ENCODE data around the gene ARHGDIA.

DNA sequence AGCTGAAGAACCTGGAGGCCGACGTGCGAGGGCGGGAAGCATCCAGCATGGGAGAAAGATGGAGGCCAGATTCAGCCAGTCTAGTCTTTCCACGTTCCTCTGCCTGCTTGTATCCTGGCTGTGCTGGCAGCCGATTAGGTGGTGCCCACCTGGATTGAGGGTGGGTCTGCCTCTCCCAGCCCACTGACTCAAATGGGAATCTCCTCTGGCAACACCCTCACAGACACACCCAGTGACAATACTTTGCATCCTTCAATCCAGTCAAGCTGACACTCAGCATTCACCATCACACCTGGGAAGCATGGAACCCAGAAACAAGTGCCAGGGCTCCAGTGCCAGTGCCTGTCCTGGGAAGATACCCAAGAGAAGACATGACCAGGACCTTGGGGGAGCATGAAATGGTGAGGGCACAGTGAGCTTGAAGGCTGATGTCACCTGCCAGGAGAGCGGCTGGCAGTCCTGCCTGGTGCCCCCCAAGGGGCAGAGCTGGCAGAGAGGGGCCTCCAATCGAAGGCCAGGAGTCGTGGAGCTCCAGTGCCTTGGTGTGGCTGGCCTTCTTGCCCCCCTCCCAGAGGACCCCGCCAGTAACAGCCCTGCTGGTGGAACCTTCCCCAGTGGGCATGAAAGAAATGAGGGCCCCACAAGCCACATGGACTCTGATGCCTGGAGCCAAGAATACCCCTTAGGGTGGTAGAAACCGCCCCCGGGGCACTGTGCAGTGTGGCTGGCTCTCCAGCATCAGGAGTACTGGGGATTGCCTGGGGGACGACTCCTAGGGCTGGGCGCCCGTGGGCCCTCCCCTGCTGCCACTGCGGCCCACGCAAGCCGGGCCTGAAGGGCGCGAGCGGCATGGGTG, 30.3 kb upstream of the ARHGDIA start:
- TF ChIP-seq POLR2A (IDR thresholded peaks at IDR 0.05; ENCODE audit: low read depth, low read length) (no peak), TAF1 (IDR thresholded peaks at IDR 0.05; ENCODE audit: low read depth, low read length) (no peak), POLR2AphosphoS5 (IDR thresholded peaks at IDR 0.05; ENCODE audit: low read depth, low read length) (no peak), SPI1 (IDR thresholded peaks at IDR 0.05; ENCODE audit: low read depth, low read length) (no peak), PAX5 (IDR thresholded peaks at IDR 0.05; ENCODE audit: insufficient read depth, low read length, severe bottlenecking) (no peak), POU2F2 (IDR thresholded peaks at IDR 0.05; ENCODE audit: low read depth, low read length) (no peak)

All from GM12891 (cell line).